ENCODE data around the gene BAG5.

GRCh38 chr14:103535891-103536565 is 26.4 kb downstream of the BAG5 start:
- no peak for TF ChIP-seq CTCF (conservative IDR thresholded peaks at IDR 0.05)
- TF ChIP-seq EZH2 (IDR thresholded peaks at IDR 0.05; ENCODE audit: low read depth), result no peak
